ENCODE results near the gene INPP5A.
"Not testable (repeated sequence)": the region's sequence is repeated elsewhere in the genome, so short reads cannot be mapped to it uniquely, and the experiment has no call there.

The INPP5A gene

DNA sequence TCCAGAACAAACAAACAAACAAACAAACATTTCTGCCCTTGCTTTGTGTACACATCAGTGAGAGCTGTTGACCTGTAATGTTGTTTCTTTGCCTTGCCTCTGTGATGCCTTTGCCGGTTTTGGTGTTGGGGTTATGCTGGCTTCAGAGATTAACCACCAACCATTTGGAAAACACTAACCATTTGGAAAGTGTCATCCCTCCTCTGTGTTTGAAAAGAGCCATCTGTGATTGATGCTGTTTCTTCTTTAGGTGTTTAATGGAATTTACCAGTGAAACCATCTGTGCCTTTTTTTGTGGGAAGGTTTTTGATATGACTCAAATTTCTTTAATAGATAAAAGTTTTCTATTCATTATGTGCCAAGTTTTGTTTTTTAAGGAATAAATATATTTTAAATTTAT, 46.5 kb downstream of the INPP5A start:
- no peak for DNase-seq

DNA sequence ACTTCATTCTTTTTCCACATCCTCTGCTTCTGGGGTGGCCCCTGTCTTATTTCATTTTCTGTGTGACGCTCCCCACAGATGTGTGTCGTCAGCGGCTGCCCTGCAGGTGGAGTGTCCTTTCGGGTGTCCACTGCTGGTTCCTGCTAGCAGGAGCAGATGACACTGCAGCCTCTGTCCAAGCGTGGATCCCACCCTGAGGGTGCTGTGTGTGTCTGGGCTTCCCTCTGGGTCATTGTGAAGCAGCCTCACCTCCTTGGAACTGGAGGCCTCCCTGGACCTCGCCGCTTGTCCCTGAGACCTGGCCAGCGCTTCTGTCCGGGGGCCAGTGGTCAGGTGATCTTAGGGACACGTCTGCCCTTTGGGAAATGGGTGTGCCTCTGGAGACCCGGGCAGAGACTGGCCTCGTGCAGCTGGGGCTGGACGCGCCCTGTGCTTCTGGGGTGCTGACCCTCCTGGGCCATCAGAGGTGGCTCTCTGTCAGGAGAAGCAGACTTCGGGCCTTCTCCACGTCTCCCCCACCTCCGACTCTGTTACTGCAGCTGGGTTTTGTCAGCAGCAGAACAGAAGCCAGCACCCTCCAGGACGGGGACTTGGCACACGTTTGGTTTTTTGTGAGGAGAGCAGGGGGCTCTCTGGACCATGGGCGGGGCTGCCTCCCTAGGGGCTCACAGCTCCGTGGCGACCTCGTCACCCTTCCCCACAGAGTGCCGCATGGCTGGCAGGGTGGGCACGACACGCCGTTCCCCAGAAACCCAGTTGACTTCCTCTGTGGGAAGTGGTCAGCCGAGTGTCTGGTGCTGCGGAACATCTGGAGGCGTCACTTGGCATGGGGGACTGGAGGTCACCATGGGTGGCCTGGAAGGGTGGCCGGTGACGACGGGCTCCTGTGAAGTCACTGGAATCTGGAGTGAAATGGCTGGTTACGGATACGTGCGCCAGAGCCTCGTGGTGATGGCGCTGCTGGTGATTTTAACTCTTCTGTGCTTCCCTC, 48.4 kb downstream of the INPP5A start:
- no peak for DNase-seq

DNA sequence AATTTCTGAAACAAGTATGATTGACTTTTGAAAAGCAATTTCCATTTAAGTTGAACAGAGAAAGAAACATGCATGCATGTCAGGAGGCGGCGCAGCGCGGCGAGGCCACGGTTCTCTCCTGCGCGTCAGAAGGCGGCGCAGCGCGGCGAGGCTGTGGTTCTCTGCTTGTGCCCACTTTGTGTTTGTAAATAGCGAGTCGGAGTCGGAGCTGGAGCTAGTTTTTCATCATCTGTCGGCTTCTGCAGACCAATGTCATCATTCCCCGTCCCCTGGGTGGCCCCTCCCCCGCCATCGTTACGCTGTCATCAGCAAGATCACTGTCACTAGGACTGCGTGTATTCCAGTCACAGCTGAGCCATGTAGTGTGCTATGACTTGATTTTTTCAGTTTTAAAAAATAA, 49.2 kb downstream of the INPP5A start:
- no peak for DNase-seq

DNA sequence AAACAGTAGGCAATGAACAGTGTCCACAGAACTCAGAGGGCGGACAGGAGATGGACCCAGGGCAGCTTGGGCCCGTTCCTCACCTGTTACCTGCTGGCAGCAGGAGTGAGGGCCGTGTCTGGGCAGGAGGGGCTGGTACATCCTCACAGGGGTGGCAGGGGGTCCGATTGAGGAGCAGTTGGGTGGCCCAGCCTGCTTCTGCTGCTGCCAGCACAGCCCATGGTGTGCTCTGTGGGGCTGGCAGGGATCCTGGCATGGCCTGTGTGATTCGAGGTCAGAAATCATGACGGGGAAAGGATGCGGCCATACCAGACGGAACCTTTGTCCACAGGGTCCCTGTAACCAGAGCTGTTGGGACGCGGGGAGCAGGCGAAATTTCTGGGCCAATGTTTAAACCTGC, 49.6 kb downstream of the INPP5A start:
- DNase-seq: no peak

DNA sequence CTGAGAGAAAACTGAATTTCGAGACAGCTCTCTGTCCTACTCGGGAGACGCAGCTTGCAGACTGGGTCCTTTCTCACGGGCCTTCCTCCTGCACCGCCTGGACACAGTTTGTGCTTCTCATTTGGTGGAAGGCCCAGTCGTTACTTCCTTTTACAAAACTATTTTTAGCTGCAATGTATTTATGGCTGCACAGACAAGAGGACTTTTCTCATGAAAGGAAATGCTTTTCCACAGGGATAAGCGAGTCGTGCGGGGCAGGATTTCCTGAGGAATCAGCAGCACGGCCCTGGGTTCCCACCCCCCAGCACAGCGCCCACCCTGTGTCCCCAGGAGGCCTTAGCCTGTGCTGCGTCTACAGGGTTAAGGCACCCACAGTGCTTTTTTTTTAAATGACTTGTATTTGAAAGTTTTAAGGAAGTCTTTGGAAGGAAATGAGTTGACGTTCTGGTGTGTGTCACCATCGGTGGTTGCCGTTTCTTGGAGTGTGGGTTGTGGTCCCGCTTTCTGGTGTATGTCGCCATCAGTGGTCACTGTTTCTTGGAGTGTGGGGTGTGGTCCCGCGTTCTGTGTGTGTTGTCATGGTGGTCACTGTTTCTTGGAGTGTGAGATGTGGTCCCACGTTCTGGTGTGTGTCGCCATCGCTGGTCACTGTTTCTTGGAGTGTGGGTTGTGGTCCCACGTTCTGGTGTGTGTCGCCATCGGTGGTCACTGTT, 50.9 kb downstream of the INPP5A start:
- DNase-seq: no peak

DNA sequence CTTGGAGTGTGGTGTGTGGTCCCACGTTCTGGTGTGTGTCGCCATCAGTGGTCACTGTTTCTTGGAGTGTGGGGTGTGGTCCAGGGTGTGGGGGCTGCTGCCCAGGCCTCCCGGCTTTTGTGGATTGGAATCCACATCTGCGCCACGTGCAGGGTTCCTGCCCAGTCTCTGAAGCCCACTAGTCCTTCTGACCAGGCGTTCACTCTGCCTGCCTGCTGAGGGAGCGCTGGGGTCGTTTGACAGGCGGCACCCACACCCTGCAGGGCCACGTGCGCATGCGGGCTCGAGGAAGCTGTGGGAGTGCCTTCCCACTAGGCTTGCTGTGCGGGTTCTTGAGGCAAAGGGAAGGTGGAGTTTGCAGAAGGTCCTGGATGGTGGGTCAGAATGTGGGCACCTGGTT, 51.4 kb downstream of the INPP5A start:
- no peak for DNase-seq

DNA sequence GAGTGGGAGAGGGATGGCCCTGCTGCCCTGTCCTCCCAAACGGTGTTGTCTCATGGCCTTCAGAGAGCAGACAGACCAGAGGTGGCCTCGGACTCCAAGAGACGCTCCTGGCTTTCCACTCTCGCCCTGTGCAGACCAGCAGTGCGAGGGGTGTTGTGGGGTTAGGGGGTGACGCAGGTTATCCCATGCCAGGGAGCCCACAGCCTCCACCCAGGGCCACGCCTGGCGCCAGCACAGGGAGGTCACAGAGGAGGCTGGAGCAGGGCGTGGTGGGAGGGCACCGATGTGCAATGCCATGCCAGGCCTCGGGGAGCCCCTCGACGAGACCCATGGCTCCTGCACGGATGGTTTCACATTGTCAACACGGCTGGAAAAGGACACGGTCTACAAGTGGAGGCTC, 52.1 kb downstream of the INPP5A start:
- DNase-seq: no peak

DNA sequence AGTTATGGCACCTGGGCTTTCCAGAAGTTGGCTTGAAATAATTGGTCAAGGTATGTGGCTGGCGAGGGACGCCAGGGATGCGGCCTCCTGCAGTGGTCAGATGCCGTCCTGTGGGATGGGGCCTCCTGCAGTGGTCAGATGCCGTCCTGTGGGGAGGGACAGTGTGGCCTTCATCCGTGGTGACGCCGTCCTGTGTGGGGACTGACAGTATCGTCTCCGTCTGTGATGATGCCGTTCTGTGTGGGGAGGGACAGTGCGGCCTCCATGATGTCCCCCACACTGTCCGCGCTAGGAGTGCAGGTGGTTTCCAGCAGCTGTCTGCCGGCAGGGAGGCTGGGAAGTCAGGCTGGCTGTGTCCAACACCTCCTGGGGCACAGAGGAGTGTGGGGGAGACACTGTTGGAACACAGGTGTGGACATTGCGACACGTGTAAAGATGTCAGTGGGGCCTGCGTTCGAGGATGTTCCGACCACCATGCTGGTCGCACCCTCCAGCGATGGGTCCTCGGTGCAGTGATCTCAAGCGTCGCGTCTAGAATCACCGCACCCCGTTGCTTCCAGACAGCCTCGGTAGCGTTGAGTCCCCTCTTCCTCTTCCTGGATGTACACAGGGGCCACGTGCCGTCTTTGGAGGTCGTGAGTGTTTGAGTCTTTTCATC, 52.6 kb downstream of the INPP5A start:
- no peak for DNase-seq

DNA sequence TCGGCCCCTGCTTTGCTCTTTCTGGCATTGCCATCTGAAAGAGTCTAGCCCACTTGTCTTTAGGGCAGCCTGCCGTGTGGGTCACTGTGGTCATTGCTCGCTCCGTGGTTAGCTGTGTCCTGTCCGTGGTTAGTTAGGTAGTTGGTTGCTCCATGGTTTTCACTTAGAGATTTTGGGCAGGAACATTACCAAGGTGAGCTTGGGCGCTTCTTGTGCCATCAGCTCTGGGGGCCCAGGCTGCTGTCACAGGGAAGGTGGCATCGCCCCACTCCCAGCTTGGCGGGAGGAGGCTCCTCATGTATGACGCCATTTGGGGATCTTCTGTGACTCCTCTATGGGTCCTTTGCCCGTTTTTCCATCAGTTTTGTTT, 53.1 kb downstream of the INPP5A start:
- DNase-seq: no peak

DNA sequence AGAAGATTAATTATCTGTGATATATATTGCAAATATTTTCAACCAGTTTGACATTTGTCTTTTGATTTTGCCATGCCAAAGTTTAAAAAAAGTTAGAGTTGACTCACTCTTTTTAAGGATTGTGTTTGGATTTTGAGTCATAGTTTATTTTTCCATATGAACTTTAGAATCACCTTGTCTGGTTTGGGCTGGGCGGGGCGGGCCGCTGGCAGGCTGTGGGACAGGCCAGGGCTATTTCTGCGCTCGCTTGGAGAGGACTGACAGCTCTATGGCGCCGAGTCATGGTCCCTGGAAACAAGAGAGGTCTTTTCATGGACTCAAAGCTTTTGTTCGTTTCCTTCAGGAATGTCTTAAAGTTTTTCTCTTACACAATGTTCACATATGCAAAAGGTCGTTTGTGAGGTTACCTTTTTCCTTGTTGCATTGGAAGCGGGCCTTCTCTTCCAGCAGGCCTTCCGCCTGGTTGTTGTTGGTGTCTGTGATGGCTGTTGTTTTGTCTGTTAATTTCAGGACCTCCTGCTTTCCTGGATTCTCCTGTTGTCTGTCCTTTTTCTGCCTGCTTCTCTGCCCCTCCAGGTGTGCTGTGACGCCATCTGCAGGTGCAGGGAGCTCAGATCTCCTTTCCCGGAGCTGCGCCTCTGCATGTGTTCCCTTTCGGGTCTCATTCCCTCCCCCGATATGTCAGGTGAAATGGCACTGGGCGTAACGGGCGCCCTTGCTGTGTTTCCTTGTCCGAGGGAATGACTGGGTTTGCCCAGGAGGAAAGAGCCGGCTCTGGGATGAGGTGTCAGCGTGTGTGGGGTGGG, 53.8 kb downstream of the INPP5A start:
- peak; percentile 17 for DNase-seq

DNA sequence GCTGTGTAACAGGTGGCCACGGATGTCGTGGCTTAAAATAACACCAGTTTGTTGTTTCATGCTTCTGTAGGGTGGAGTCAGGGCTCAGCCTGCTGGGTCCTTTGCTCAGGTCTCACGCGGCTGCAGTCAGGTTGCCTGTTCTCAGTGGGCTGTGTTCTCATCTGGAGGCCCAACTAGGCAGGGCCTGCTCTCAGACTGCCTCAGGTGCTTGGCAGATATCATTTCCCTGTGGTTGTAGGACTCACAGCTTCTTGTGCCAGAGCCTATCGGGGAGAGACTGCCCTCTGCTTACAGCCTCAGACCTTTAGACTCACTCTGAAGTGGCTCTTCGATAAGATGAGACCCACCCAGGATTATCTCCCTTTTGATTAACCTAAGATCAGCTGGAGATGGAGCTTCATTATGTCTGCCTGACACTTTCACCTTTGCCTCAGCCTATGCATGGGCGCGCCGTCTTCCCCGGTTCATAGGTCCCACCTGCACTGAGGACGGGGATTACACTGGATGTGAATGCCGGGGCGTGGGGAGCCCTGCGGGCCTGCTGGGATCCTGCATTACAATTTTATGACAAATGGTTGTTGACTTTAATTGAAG, 55.3 kb downstream of the INPP5A start:
- no peak for DNase-seq

DNA sequence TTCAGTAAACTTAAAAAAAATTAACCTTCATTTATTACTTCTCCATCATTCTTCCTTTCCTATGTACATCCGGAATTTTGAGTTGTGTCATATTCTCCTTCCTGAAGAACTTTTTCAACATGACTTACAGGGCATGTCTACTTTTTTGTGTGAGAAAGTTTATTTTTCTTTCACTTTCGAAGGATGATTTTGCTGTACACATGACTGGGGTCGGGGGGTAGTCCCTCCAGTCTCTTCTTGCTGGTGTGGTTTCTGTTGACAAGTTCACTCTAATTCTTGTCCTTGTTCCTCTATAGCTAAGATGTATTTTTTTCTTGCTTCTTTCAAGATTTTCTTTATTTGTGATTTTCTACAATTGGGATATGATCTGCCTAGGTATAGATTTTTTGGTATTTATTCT, 55.8 kb downstream of the INPP5A start:
- no peak for DNase-seq

DNA sequence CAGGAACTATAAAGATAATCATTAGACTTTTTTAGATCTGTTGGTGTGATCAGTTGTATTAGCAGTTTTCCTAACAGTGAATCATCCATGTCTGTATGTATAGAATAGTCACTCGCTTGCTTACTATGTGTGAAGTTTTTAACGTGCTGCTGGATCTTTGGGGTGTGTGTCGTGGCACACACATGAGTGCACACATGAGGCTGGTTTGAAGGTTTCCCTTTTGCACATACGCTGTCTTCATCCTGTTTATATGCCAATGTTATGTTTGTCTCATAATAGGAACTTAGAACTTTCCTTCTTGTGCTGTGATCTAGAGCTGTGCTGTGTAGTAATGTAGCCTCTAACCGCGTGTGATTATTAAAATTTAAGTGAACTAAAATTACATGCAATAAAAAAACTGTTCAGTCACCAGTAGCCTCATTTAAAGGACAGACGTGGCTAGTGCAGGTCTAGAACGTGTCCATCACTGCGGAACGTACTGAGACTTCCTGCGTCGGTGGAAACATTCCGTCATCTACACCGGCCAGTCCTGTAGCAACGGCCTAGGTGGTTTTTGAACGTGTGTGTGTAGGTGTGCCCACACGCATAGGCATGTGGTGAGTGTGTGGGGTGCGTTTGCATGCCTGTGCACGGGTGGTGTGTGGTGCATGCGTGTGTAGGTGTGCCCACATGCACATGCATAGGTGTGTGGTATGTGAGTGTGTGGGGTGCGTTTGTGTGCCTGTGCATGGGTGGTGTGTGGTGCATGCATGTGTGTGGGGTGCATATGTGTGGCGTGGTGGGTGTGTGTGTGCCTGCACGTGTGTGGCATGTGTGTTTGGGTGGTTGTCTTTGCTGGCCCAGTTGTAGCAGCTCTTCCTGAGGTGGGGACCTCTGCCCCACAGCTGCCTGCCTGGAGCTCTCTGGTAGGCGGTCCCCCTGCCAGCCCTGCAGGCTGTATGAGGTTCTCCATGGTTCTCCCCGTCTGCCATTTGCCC, 56.6 kb downstream of the INPP5A start:
- no peak for DNase-seq

DNA sequence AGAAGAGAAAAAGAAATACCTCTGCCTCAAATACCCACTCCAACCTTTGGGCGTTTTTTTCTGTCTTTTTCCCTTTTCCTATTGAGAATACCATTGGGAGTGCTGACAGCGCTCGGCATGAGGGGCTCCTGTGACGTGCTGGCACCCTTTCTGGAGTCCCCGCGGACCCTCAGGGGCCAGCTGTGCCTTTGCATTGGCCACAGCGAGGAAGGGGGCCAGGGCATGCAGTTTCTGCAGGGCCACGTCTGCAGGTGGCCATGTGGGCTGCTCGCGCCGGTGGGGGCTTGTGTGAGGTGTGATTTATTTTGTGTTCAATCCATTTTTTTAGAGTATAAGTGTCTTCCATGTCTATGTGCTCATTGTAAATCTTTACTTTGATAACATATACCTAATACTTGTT, 57.4 kb downstream of the INPP5A start:
- DNase-seq: no peak

DNA sequence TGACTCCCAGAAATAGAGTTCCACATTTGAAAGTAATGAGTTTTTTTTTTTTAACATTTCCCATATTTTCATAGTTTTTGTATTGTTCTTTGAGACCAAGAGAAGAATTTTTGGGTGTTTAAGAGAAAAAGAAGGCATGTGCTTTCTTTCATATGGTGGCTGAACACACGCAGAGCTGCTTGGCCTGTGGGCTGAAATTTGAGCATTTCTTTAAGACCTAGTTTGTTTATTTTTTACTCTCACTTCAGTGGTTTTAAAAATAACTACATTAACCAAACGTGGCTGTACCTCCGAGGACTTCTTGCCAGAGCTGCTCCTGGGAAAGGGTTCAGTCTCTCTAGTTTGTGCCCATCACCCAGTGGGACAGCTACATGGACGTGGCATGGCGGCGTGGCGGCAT, 58.3 kb downstream of the INPP5A start:
- DNase-seq: no peak

DNA sequence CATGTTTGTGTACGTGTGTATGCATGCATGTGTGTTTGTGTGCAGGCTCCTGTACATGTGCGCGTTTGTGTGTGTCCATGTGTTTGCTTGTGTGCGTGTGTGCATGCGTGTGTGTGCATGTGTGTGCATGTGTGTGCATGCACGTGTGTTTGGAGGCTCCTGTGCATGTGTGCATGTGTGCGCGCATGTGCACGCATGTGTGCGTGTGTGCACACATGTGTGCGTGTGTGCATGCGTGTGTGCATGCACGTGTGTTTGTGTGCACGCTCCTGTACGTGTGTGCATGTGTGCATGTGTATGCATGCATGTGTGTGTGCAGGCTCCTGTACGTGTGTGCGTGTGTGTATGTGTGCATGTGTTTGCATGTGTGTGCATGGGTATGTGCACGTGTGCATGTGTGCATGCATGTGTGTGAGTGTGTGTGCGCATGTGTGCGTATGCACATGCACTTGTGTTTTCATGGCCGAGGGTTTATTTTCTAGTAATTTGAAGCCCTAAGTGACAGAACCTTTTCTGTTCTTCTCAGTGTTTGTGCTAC, 59.2 kb downstream of the INPP5A start:
- DNase-seq: no peak

DNA sequence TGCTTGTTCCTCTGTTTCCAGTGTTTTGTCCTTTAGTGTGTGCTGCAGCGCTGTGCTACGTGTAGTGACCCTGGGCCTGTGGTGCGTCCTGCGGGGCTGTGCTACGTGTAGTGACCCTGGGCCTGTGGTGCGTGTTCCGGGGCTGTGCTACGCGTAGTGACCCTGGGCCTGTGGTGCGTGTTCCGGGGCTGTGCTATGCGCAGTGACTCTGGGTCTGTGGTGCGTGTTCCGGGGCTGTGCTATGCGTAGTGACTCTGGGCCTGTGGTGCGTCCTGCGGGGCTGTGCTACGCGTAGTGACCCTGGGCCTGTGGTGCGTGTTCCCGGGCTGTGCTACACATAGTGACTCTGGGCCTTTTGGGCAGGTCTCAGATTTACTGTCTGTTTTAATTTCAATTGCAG, 60.1 kb downstream of the INPP5A start:
- no peak for DNase-seq

DNA sequence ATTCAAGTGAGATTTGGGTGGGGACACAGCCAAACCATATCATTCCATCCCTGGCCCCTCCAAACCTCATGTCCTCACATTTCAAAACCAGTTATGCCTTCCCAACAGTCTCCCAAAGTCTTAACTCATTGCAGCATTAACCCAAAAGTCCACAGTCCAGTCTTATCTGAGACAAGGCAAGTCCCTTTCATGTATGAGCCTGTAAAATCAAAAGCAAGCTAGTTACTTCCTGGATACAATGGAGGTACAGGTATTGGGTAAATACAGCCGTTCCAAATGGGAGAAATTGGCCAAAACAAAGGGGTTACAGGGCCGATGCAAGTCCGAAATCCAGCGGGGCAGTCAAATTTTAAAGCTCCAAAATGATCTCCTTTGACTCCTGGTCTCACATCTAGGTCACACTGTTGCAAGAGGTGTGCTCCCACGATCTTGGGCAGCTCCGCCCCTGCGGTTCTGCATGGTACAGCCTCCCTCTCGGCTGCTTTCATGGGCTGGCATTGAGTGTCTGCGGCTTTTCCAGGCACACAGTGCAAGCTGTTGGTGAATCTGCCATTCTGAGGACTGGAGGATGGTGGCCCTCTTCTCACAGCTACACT, 61.5 kb downstream of the INPP5A start:
- DNase-seq: not testable (repeated sequence)

DNA sequence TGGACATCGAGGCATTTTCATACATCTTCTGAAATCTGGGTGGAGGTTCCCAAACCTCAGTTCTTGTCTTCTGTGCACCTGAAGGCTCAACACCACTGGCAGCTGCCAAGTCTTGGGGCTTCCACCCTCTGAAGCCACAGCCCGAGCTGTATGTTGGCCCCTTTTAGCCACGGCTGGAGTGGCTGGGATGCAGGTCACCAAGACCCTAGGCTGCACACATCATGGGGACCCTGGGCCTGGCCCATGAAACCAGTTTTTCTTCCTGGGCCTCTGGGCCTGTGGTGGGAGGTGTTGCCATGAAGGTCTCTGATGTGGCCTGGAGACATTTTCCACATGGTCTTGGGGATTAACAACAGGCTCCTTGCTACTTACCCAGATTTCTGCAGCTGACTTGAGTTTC, 62.1 kb downstream of the INPP5A start:
- no peak for DNase-seq

DNA sequence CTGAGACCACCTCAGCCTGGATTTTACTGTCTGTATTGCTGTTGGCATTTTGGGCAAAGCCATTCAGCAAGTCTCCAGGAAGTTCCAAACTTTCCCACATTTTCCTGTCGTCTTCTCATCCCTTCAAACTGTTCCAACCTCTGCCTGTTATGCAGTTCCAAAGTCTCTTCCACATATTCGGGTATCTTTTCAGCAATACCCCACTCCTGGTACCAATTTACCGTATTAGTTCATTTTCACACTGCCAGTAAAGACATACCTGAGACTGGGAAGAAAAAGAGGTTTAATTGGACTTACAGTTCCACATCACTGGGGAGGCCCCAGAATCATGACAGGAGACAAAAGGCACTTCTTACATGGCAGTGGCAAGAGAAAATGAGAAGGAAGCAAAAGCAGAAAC, 62.8 kb downstream of the INPP5A start:
- DNase-seq: no peak

DNA sequence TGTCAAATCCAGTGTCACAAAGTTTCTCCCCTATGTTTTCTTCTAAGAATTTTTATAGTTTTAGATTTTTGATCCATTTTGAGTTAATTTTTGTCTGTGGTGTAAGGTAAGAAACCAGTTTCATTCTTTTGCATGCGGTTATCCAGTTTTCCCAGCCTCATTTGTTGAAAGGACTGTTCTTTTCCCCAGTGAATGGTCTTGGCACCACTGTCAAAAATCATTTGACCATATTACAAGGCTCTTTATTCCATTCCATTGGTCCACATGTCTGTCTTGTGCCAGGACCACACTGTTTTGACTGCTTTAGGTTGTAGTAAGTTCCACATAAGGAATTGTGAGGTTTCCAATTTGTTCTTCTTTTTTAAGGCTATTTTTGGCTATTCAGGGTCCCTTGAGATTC, 64.0 kb downstream of the INPP5A start:
- no peak for DNase-seq
